H1 (cell line): ENCODE data around the gene TTBK2. TPM values are rescaled to one million over a fixed set of nuclear protein-coding genes. Genes with fewer than 3 reads are reported as not detected.

ENCODE experiments used
- BCL11A ChIP-seq, 2 experiments: IDR thresholded peaks; one replicate each; pipeline ENCODE4 v1.6.1; 2011; ENCODE audit warnings: low read depth in 2 of 2, low read length in 2 of 2, mild to moderate bottlenecking in 2 of 2
- CREB1 ChIP-seq: IDR thresholded peaks from 2 replicates; pipeline ENCODE4 v1.6.1; 2012; ENCODE audit warnings: inconsistent platforms
- JUND ChIP-seq: IDR thresholded peaks from 2 replicates; pipeline ENCODE4 v1.6.1; 2011; ENCODE audit warnings: mild to moderate bottlenecking, improper control_type of control experiment, low read length
- KDM5A ChIP-seq: fragments of 200-600 bp; IDR thresholded peaks from 2 replicates; pipeline ENCODE4 v1.7.1; 2012; ENCODE audit warnings: mild to moderate bottlenecking, low read length, inconsistent platforms, mixed read lengths
- POLR2AphosphoS5 ChIP-seq: IDR thresholded peaks from 2 replicates; pipeline ENCODE4 v1.6.1; 2011; ENCODE audit warnings: low read depth, low read length
- RFX5 ChIP-seq: IDR thresholded peaks from 2 replicates; pipeline ENCODE4 v1.6.1; 2011; ENCODE audit warnings: low read depth, low read length, improper control_type of control experiment, borderline replicate concordance
- SRF ChIP-seq: IDR thresholded peaks from 2 replicates; pipeline ENCODE4 v1.6.1; 2011; ENCODE audit warnings: mild to moderate bottlenecking, low read depth, low read length, moderate library complexity
- polyA plus RNA-seq, 7 experiments: library from polyadenylated mRNA; depleted of rRNA in 3 of 7; stranded (reverse) in 5 of 7; unstranded in 2 of 7; fragments of >200 nt in 5 of 7; fragments of 200-250 nt in 2 of 7; gene quantifications; 1 replicate in 5 of 7; 2 replicates in 1 of 7; 4 replicates in 1 of 7; pipeline versions ENCODE4 v1.2.1 to v1.2.3, GENCODE V29; 2011 to 2013; ENCODE audit warnings: missing spikeins in 2 of 7, mixed read lengths in 2 of 7
- total RNA-seq: library from RNA; stranded (reverse); fragmentation: NEBNext Ultra II Directional; extraction: Animal tissue kit (Norgen Biotek cat#: 25700); gene quantifications from 2 replicates; pipeline ENCODE4 v1.2.1, GENCODE V29; 2021

TTBK2 gene
- total and polyA plus RNA-seq, 2 of the 8 experiments (the other 6 are each of a cell fraction or from before 2014, with no cell fraction given): 2.7 to 18.2 TPM

GRCh38 chr15:42696626-42697025 is 224.0 kb downstream of the TTBK2 start (continued):
- no peak for TF ChIP-seq RFX5
- no peak for TF ChIP-seq SRF
- TF ChIP-seq KDM5A: no peak
- TF ChIP-seq CREB1: no peak
- no peak for TF ChIP-seq POLR2AphosphoS5
- no peak for TF ChIP-seq BCL11A (IDR thresholded peaks at IDR 0.05; ENCODE audit: low read depth in 2 of 2, low read length in 2 of 2)
- TF ChIP-seq JUND: no peak
- TF ChIP-seq, all 59 proteins: peak for 0
